ENCODE measurements around the gene CBLN3. TPM values are rescaled to one million over a fixed set of nuclear protein-coding genes. Genes with fewer than 3 reads are reported as not detected.
A peak's percentile ranks its signal among the peaks of the same experiment; 100 is the strongest.

Gene CBLN3
- total RNA-seq, 1 donor from 2014 or later: not detected

DNA sequence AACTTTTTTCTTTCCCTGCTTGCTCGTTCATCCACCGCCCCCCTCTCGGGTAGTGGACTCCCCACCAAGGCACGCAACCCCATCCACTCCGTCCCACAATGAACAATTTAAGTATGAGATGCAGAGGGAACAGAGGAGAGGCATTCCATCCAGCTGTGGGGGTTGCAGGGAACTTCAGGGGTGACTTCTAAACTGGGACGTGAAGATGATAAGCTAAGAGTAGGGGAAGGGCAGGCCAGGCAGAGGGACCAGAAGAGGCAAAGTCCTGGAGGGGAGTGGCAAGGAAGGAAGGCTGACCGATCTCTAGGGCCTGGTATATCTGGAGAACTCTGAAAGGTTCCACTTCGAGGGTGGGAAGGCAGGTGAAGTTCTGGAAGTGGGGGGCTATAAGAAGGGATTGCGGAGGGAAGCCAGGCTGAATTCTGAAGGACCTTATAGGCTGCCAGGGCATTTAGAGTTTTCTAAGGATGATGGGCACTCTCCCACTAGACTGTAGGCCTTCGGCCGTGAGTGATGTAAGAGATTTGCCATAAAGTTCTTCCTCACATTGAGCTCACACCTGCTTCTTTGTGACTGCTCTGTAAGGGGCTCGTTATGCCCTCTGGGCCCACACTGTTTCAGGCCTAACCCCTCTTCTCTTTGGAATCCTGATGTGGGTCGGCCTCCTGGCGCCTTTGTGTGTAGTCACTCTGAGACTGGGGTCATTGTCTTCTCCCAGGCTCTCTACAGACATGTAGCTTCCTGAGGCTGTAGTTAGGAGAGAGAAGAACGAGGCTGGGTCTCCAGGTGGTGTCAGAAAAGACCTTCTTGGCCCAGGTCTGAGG lies 49.3 kb downstream of the CBLN3 start:
- Mint-ChIP-seq H3K36me3 (peaks cover 12% of the 10 kb centered on the region), H3K4me1 (peaks cover 7% of the 10 kb centered on the region), H3K9me3 (no peaks in the 10 kb centered on the region), H3K4me3 (peak overlapping the region; percentile 3), H3K27me3 (ENCODE audit: insufficient read depth, low read depth) (peaks cover 13% of the 10 kb centered on the region), H3K27ac (peak overlapping the region; percentile 8)
- DNase-seq (ENCODE audit: low spot score): peak; percentile 48
- Histone ChIP-seq H3K36me3 (no peaks in the 10 kb centered on the region), H3K9ac (no peak overlapping the region), H3K79me2 (ENCODE audit: low read depth) (no peaks in the 10 kb centered on the region), H3K4me3 (no peak overlapping the region), H3K9me3 (ENCODE audit: low read depth) (no peaks in the 10 kb centered on the region), H3F3A (ENCODE audit: low read depth) (peaks cover 19% of the 10 kb centered on the region), H3K27ac (peak overlapping the region; percentile 53), H3K27me3 (no peaks in the 10 kb centered on the region), H3K4me1 (peaks cover 26% of the 10 kb centered on the region), H2AFZ (replicated peaks) (no peak overlapping the region), H3K4me2 (peak overlapping the region; percentile 55), H4K20me1 (ENCODE audit: low read depth) (no peaks in the 10 kb centered on the region)
- TF ChIP-seq, protein P1, sequence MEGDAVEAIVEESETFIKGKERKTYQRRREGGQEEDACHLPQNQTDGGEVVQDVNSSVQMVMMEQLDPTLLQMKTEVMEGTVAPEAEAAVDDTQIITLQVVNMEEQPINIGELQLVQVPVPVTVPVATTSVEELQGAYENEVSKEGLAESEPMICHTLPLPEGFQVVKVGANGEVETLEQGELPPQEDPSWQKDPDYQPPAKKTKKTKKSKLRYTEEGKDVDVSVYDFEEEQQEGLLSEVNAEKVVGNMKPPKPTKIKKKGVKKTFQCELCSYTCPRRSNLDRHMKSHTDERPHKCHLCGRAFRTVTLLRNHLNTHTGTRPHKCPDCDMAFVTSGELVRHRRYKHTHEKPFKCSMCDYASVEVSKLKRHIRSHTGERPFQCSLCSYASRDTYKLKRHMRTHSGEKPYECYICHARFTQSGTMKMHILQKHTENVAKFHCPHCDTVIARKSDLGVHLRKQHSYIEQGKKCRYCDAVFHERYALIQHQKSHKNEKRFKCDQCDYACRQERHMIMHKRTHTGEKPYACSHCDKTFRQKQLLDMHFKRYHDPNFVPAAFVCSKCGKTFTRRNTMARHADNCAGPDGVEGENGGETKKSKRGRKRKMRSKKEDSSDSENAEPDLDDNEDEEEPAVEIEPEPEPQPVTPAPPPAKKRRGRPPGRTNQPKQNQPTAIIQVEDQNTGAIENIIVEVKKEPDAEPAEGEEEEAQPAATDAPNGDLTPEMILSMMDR (IDR thresholded peaks at IDR 0.05): no peak
- TF ChIP-seq EZH2phosphoT487 (IDR thresholded peaks at IDR 0.05) (no peak), EZH2 (IDR thresholded peaks at IDR 0.05) (no peak)

GRCh38 chr14:24378981-24379906 lies 50.2 kb downstream of the CBLN3 start:
- Histone ChIP-seq H3K9me3 (ENCODE audit: low read depth) (no peaks in the 10 kb centered on the region), H3K27ac (no peak overlapping the region), H3K4me2 (no peak overlapping the region), H4K20me1 (ENCODE audit: low read depth) (no peaks in the 10 kb centered on the region), H3F3A (ENCODE audit: low read depth) (peaks cover 19% of the 10 kb centered on the region), H3K4me1 (peaks cover 26% of the 10 kb centered on the region), H2AFZ (replicated peaks) (no peak overlapping the region), H3K36me3 (no peaks in the 10 kb centered on the region), H3K9ac (no peak overlapping the region), H3K4me3 (no peak overlapping the region), H3K79me2 (ENCODE audit: low read depth) (no peaks in the 10 kb centered on the region), H3K27me3 (no peaks in the 10 kb centered on the region)
- Mint-ChIP-seq H3K4me3 (no peak overlapping the region), H3K4me1 (peaks cover 7% of the 10 kb centered on the region), H3K36me3 (peaks cover 12% of the 10 kb centered on the region), H3K27me3 (ENCODE audit: insufficient read depth, low read depth) (peaks cover 13% of the 10 kb centered on the region), H3K9me3 (no peaks in the 10 kb centered on the region), H3K27ac (peak overlapping the region; percentile 27)
- DNase-seq (ENCODE audit: low spot score): no peak
- TF ChIP-seq EZH2 (IDR thresholded peaks at IDR 0.05): no peak
- TF ChIP-seq, protein P1 (IDR thresholded peaks at IDR 0.05): no peak
- TF ChIP-seq EZH2phosphoT487 (IDR thresholded peaks at IDR 0.05): no peak

DNA sequence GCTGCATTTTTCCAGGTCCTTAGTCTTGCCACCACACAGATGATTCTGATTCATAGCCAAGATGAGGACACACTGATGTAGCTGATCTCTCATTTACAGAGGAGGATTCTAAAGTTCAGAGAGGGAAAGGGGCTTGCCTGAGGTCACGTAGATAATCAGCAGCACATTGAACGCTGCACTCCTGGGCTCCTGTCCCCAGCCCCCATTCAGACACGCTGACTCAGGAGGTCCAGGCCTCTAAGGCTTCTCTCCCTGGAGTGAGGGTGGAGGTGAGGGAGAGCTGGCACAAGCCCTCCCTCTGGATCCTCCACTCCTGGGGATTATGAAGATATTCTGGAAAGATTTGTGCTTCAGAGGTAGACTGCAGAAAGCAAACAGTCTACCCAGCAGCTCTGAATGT lies 51.1 kb downstream of the CBLN3 start:
- Histone ChIP-seq H3K4me3 (no peak overlapping the region), H3K27me3 (no peaks in the 10 kb centered on the region), H3K27ac (no peak overlapping the region), H3K36me3 (no peaks in the 10 kb centered on the region), H3K9ac (no peak overlapping the region), H3F3A (ENCODE audit: low read depth) (peaks cover 19% of the 10 kb centered on the region), H2AFZ (replicated peaks) (no peak overlapping the region), H3K4me1 (peaks cover 26% of the 10 kb centered on the region), H3K9me3 (ENCODE audit: low read depth) (no peaks in the 10 kb centered on the region), H4K20me1 (ENCODE audit: low read depth) (no peaks in the 10 kb centered on the region), H3K4me2 (no peak overlapping the region), H3K79me2 (ENCODE audit: low read depth) (no peaks in the 10 kb centered on the region)
- H3K9me3 Mint-ChIP-seq: no peaks in the 10 kb centered on the region
- H3K27me3 Mint-ChIP-seq (ENCODE audit: insufficient read depth, low read depth): peaks cover 14% of the 10 kb centered on the region
- TF ChIP-seq, protein P1 (IDR thresholded peaks at IDR 0.05): no peak
- no peak for TF ChIP-seq EZH2 (IDR thresholded peaks at IDR 0.05)
- no peak for TF ChIP-seq EZH2phosphoT487 (IDR thresholded peaks at IDR 0.05)
- H3K36me3 Mint-ChIP-seq: peaks cover 12% of the 10 kb centered on the region
- H3K4me3 Mint-ChIP-seq: no peak overlapping the region
- peaks cover 7% of the 10 kb centered on the region for H3K4me1 Mint-ChIP-seq
- H3K27ac Mint-ChIP-seq: no peak overlapping the region
- no peak for DNase-seq (ENCODE audit: low spot score)

All from neural progenitor cell (in vitro differentiated cells).